Endothelial cell of umbilical vein (primary cell): ENCODE results near the gene FBH1.

ENCODE experiments used
- EZH2 ChIP-seq: IDR thresholded peaks from 2 replicates; pipeline ENCODE4 v1.6.1; 2012; ENCODE audit warnings: borderline replicate concordance, low read depth, mild to moderate bottlenecking, moderate library complexity, low read length, inconsistent platforms; ENCODE audit not compliant: severe bottlenecking
- FOS ChIP-seq: IDR thresholded peaks from 2 replicates; pipeline ENCODE4 v1.6.1; 2011; ENCODE audit warnings: mild to moderate bottlenecking, low read length, moderate library complexity, borderline replicate concordance; ENCODE audit not compliant: insufficient read depth
- GATA2 ChIP-seq: IDR thresholded peaks from 2 replicates; pipeline ENCODE4 v1.7.0; 2011; ENCODE audit warnings: low read depth, mild to moderate bottlenecking, moderate library complexity, mixed read lengths, low read length; ENCODE audit not compliant: insufficient read length, insufficient read depth
- JUN ChIP-seq: IDR thresholded peaks from 2 replicates; pipeline ENCODE4 v1.6.1; 2011; ENCODE audit warnings: borderline replicate concordance, low read depth; ENCODE audit not compliant: insufficient read length, insufficient read depth
- MYC ChIP-seq: IDR thresholded peaks from one replicate; pipeline ENCODE4 v1.6.1; 2011; ENCODE audit warnings: mild to moderate bottlenecking, low read depth, low read length
- POLR2A ChIP-seq: IDR thresholded peaks from 2 replicates; pipeline ENCODE4 v1.6.1; 2012; ENCODE audit warnings: low read depth, mild to moderate bottlenecking, control low read depth, low read length
- POLR2AphosphoS5 ChIP-seq: IDR thresholded peaks from 2 replicates; pipeline ENCODE4 v1.6.1; 2012; ENCODE audit warnings: low read depth, mild to moderate bottlenecking, control low read depth, low read length, moderate library complexity; ENCODE audit not compliant: insufficient read depth
- TF ChIP-seq, protein P1 (sequence below), 2 donors: IDR thresholded peaks; 1 replicate in 1 of 2; 2 replicates in 1 of 2; pipeline ENCODE4 v1.5.1; 2011; ENCODE audit warnings: low read length in 2 of 2, mild to moderate bottlenecking in 2 of 2, moderate library complexity in 2 of 2, control low read depth in 1 of 2, inconsistent platforms in 1 of 2, low read depth in 1 of 2; ENCODE audit not compliant: insufficient read depth in 1 of 2; ENCODE audit errors: extremely low read depth in 1 of 2
- TF ChIP-seq, protein P2 (sequence below): IDR thresholded peaks from 2 replicates; pipeline ENCODE4 v1.6.1; 2011; ENCODE audit not compliant: insufficient read depth, insufficient read length

DNA sequence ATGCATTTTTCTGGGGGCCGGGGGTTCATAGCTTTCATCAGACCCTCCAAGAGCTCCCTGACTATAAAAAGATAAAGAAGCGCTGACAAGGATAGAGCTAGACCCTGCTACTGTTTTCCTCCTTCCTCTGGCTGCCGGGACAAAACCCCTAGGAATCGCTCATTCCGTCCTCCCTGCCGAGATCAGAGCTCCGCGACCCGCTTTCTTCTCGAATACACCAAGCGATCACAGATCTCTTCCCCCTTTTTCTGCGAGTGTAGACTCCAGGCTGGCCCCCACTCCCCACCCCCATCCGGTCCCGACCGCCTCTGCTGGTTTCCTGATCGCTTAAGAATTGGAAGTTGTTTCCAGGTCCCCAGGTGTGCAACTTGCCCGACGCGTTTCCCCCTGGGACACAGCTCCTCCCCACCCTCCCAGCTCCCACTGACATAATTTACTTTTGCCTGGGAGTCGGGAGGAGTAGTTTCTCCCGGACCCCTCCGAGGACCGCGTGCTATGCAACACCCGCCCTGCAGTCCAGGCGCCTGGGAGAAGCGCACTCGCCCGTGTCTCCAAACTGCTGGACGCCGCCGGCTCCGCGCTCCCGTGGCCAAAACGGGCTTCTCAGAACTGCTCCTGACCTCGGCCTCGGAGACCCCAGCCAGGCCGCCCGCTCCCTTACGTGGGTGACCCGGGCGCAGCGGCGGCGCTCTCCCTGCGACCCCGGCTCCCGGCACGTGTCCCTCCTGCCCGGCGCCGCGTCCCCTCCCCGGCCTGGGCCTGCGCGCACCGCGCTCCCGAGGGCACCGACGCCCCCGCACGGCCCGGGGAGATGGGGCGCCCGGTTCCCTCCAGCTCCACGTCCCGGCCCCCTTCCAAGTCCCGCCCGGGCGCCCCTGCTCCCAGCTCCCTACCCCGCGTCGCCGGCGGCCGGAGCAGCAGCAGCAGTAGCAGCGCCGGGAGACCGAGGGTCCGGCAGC, 86.7 kb downstream of the FBH1 start:
- TF ChIP-seq FOS (no peak), POLR2AphosphoS5 (no peak), POLR2A (no peak), MYC (no peak), EZH2 (no peak), JUN (no peak), GATA2 (no peak)
- TF ChIP-seq, protein P1, sequence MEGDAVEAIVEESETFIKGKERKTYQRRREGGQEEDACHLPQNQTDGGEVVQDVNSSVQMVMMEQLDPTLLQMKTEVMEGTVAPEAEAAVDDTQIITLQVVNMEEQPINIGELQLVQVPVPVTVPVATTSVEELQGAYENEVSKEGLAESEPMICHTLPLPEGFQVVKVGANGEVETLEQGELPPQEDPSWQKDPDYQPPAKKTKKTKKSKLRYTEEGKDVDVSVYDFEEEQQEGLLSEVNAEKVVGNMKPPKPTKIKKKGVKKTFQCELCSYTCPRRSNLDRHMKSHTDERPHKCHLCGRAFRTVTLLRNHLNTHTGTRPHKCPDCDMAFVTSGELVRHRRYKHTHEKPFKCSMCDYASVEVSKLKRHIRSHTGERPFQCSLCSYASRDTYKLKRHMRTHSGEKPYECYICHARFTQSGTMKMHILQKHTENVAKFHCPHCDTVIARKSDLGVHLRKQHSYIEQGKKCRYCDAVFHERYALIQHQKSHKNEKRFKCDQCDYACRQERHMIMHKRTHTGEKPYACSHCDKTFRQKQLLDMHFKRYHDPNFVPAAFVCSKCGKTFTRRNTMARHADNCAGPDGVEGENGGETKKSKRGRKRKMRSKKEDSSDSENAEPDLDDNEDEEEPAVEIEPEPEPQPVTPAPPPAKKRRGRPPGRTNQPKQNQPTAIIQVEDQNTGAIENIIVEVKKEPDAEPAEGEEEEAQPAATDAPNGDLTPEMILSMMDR (IDR thresholded peaks at IDR 0.05; ENCODE audit: extremely low read depth in 1 of 2, insufficient read depth in 1 of 2, low read depth in 1 of 2, low read length in 2 of 2) = no peak
- TF ChIP-seq, protein P2, sequence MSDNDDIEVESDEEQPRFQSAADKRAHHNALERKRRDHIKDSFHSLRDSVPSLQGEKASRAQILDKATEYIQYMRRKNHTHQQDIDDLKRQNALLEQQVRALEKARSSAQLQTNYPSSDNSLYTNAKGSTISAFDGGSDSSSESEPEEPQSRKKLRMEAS = no peak
